HCT116 (cell line): ENCODE measurements around the gene LHPP. TPM values are rescaled to one million over a fixed set of nuclear protein-coding genes. Genes with fewer than 3 reads are reported as not detected.

ENCODE experiments used
- ATAC-seq: fragments of 200-7000 bp; cut with Tn5 transposase; 2 replicates; pipeline ENCODE4 v1.9.1; 2020; ENCODE audit warnings: mild to moderate bottlenecking, moderate library complexity
- BruUV-seq: library from RNA; stranded (reverse); fragments of 400-500 nt; replicated peaks from 2 replicates; lab custom pipeline; 2021; lab: Mats Ljungman, UMichigan
- CTCF ChIA-PET: fragments of 300-600 bp; sonication (Branson Sonifier 250); formaldehyde crosslinking; loops from one replicate; lab custom pipeline; 2021; ENCODE audit warnings: antibody characterized with exemption; lab: Charles Lee
- POLR2A ChIA-PET: fragments of 300-600, 350-600 bp; sonication (Branson Sonifier 250); formaldehyde crosslinking; loops from one replicate; lab custom pipeline; 2021; ENCODE audit warnings: antibody characterized with exemption; lab: Charles Lee
- RAD21 ChIA-PET, 2 experiments: fragments of 300-600 bp; sonication (Branson Sonifier 250); formaldehyde crosslinking; loops; one replicate each; lab custom pipeline; 2023; ENCODE audit warnings: low total read pairs in 2 of 2; ENCODE audit not compliant: uncharacterized antibody in 2 of 2, unreplicated experiment in 2 of 2, low non-redundant PET in 1 of 2; lab: Charles Lee
- DNase-seq: peaks from one replicate; pipeline ENCODE4 v3.0.0-alpha.2; 2010; ENCODE audit warnings: low read depth, low spot score
- H2AFZ ChIP-seq: fragments of 200-600 bp; shearing (Covaris generic), sonication (generic); 2 replicates; pipeline ENCODE4 v1.6.1; 2017; ENCODE audit warnings: low read depth, mixed run types, mixed read lengths, antibody characterized with exemption, low read length; ENCODE audit not compliant: poor library complexity, severe bottlenecking
- H3K27ac ChIP-seq: 2 replicates; pipeline ENCODE4 v1.5.1; 2012; ENCODE audit warnings: low read depth, low read length
- H3K27me3 ChIP-seq: fragments of 200-600 bp; sonication (generic); 2 replicates; pipeline ENCODE4 v1.6.1; 2016; ENCODE audit warnings: mixed run types, low read length, mixed read lengths; ENCODE audit not compliant: insufficient read depth
- H3K36me3 ChIP-seq, 2 experiments: fragments of 200-500 bp in 1 of 2; fragments of 200-600 bp in 1 of 2; sonication (Bioruptor generic) in 1 of 2; sonication (generic) in 1 of 2; 2 replicates each; pipeline versions ENCODE4 v1.5.1 to v1.6.1; 2014 to 2016; ENCODE audit warnings: low read length in 2 of 2, inconsistent platforms in 1 of 2, mixed read lengths in 1 of 2, mixed run types in 1 of 2; ENCODE audit not compliant: insufficient read depth in 2 of 2, control insufficient read depth in 1 of 2
- H3K4me1 ChIP-seq, 2 experiments: fragments of 200-600 bp in 1 of 2; sonication (generic) in 1 of 2; 2 replicates each; pipeline versions ENCODE4 v1.5.1 to v1.6.1; 2012 to 2017; ENCODE audit warnings: low read length in 2 of 2, inconsistent platforms in 1 of 2, mild to moderate bottlenecking in 1 of 2, mixed read lengths in 1 of 2, mixed run types in 1 of 2, moderate library complexity in 1 of 2; ENCODE audit not compliant: insufficient read depth in 2 of 2, control insufficient read depth in 1 of 2
- H3K4me2 ChIP-seq: fragments of 200-600 bp; sonication (generic); 2 replicates; pipeline ENCODE4 v1.6.1; 2017; ENCODE audit warnings: mixed run types, low read length, mixed read lengths
- H3K4me3 ChIP-seq, 2 experiments: fragments of 200-600 bp in 1 of 2; sonication (generic) in 1 of 2; replicated peaks in 1 of 2; 2 replicates each; pipeline ENCODE4 v1.5.1; 2011 to 2016; ENCODE audit warnings: low read length in 2 of 2, control low read depth in 1 of 2, low read depth in 1 of 2, mild to moderate bottlenecking in 1 of 2, mixed read lengths in 1 of 2, mixed run types in 1 of 2
- H3K79me2 ChIP-seq: fragments of 200-600 bp; sonication (generic); 2 replicates; pipeline ENCODE4 v1.6.1; 2017; ENCODE audit warnings: mild to moderate bottlenecking, mixed run types, low read length, moderate library complexity, mixed read lengths; ENCODE audit not compliant: insufficient read depth
- H3K9ac ChIP-seq: fragments of 200-600 bp; sonication (generic); 2 replicates; pipeline ENCODE4 v1.6.1; 2016; ENCODE audit warnings: low read length, mixed read lengths
- H3K9me2 ChIP-seq: fragments of 200-600 bp; sonication (generic), shearing (Covaris generic); 2 replicates; pipeline ENCODE4 v1.6.1; 2017; ENCODE audit warnings: mixed run types, mild to moderate bottlenecking, moderate library complexity; ENCODE audit not compliant: insufficient read depth
- H3K9me3 ChIP-seq, 2 experiments: fragments of 200-500 bp in 1 of 2; fragments of 200-600 bp in 1 of 2; sonication (Bioruptor generic) in 1 of 2; sonication (generic) in 1 of 2; 2 replicates each; pipeline ENCODE4 v1.6.1; 2014 to 2017; ENCODE audit warnings: low read length in 2 of 2, mixed read lengths in 2 of 2, inconsistent platforms in 1 of 2, low read depth in 1 of 2, mild to moderate bottlenecking in 1 of 2, mixed run types in 1 of 2, moderate library complexity in 1 of 2; ENCODE audit not compliant: control insufficient read depth in 1 of 2, insufficient read depth in 1 of 2
- H4K20me1 ChIP-seq: fragments of 200-600 bp; sonication (generic), shearing (Covaris generic); 2 replicates; pipeline ENCODE4 v1.6.1; 2017; ENCODE audit warnings: mixed run types, mild to moderate bottlenecking, moderate library complexity; ENCODE audit not compliant: insufficient read depth
- CBX3 ChIP-seq: IDR thresholded peaks from 2 replicates; pipeline ENCODE4 v1.6.1; 2012; ENCODE audit warnings: low read depth
- CEBPB ChIP-seq: IDR thresholded peaks from 2 replicates; pipeline ENCODE4 v1.6.1; 2012; ENCODE audit warnings: low read depth
- EGR1 ChIP-seq: IDR thresholded peaks from 2 replicates; pipeline ENCODE4 v1.6.1; 2012; ENCODE audit warnings: low read depth
- ELF1 ChIP-seq: IDR thresholded peaks from 2 replicates; pipeline ENCODE4 v1.6.1; 2012; ENCODE audit warnings: low read depth, borderline replicate concordance
- EZH2phosphoT487 ChIP-seq: fragments of 200-600 bp; IDR thresholded peaks from 2 replicates; pipeline ENCODE4 v1.6.1; 2018; ENCODE audit warnings: antibody characterized with exemption, borderline replicate concordance
- FOSL1 ChIP-seq: IDR thresholded peaks from 2 replicates; pipeline ENCODE4 v1.6.1; 2012; ENCODE audit warnings: low read depth
- POLR2A ChIP-seq: IDR thresholded peaks from 2 replicates; pipeline ENCODE4 v1.7.0; 2011; ENCODE audit warnings: borderline replicate concordance; ENCODE audit not compliant: insufficient read depth, insufficient read length; ENCODE audit errors: extremely low read depth
- RAD21 ChIP-seq: IDR thresholded peaks from 2 replicates; pipeline ENCODE4 v1.6.1; 2012; ENCODE audit warnings: low read depth, mild to moderate bottlenecking
- SIN3A ChIP-seq: IDR thresholded peaks from 2 replicates; pipeline ENCODE4 v1.6.1; 2012; ENCODE audit warnings: low read depth
- SRF ChIP-seq: IDR thresholded peaks from 2 replicates; pipeline ENCODE4 v1.6.1; 2012; ENCODE audit warnings: low read depth
- TCF7L2 ChIP-seq: IDR thresholded peaks from 2 replicates; pipeline ENCODE4 v1.7.0; 2011; ENCODE audit warnings: borderline replicate concordance, inconsistent platforms; ENCODE audit not compliant: insufficient read depth, insufficient read length; ENCODE audit errors: extremely low read depth
- ZFX ChIP-seq: fragments of 450-650 bp; IDR thresholded peaks from 2 replicates; pipeline ENCODE4 v1.6.1; 2017
- ZNF274 ChIP-seq: fragments of 200-500 bp; sonication (Bioruptor generic); IDR thresholded peaks from 2 replicates; pipeline ENCODE4 v1.6.1; 2014; ENCODE audit warnings: mild to moderate bottlenecking, low read depth, low read length, inconsistent platforms
- intact Hi-C: fragments of 100-400 bp; cut with micrococcal nuclease; formaldehyde crosslinking; loops from 2 replicates; pipeline ENCODE4 v1.10.0; 2022
- total RNA-seq: library from RNA; stranded (reverse); gene quantifications from one replicate; pipeline ENCODE4 v1.2.1, GENCODE V29; 2021; ENCODE audit not compliant: unreplicated experiment
- TF ChIP-seq, protein P1 (sequence below): IDR thresholded peaks from 2 replicates; pipeline ENCODE4 v1.6.1; 2012
- TF ChIP-seq, protein P2 (sequence below): IDR thresholded peaks from 2 replicates; pipeline ENCODE4 v1.6.1; 2012; ENCODE audit warnings: low read depth

Gene LHPP
- total RNA-seq, 1 experiment from 2014 or later: 45.8 TPM

DNA sequence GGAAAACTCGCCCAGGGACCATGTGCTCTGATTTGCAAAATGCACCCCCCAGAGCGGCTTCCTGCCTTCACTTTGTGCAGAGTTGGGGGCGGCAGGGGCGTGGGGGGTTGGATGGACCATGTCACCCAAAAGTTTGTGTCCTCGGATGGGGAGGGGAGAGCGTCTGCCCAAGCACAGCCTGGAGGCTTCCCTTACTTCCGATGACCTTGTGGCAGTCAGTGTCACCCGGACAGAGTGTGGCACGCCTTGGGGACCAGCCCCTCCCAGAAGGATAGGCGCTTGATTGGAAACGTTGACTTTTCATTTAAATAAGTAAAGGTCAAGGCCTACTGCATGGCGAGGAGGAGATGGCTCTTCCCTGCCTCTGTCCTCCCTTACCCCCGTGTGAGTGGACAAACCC lies 71.6 kb downstream of the LHPP start:
- no peak overlapping the region for H3K4me2 ChIP-seq
- no peak overlapping the region for H3K9ac ChIP-seq
- H3K27ac ChIP-seq: no peak overlapping the region
- peaks cover 0 to 22% of the 10 kb centered on the region in 2 experiments; a peak in 2 of 4 replicates for H3K4me1 ChIP-seq
- H3K79me2 ChIP-seq: no peaks in the 10 kb centered on the region
- intact Hi-C loops: loop anchor here (5.0 to 10.0 kb wide), 3 partner anchors 452 to 844 kb away; no protein-coding TSS in a partner anchor
- no peaks in the 10 kb centered on the region for H3K27me3 ChIP-seq
- POLR2A ChIA-PET: no interaction called here
- H3K36me3 ChIP-seq: no peaks in the 10 kb centered on the region
- no peaks in the 10 kb centered on the region for H4K20me1 ChIP-seq
- H2AFZ ChIP-seq: no peak overlapping the region
- no peaks in the 10 kb centered on the region for H3K9me2 ChIP-seq
- CTCF ChIA-PET: interaction anchor here (0.6 to 3.9 kb wide), 2 partner anchors 208 to 212 kb away, joined by 3 to 46 read pairs; no protein-coding TSS in a partner anchor
- RAD21 ChIA-PET: no interaction called here
- H3K9me3 ChIP-seq: no peaks in the 10 kb centered on the region
- BruUV-seq: no TSS peak
- ATAC-seq: no peak
- no peak for DNase-seq
- H3K4me3 ChIP-seq: no peak overlapping the region
- TF ChIP-seq SIN3A (no peak), POLR2A (no peak), TCF7L2 (no peak), SRF (no peak), CBX3 (no peak), EZH2phosphoT487 (no peak), ZFX (no peak), CEBPB (no peak), ELF1 (no peak)
- TF ChIP-seq, protein P1, sequence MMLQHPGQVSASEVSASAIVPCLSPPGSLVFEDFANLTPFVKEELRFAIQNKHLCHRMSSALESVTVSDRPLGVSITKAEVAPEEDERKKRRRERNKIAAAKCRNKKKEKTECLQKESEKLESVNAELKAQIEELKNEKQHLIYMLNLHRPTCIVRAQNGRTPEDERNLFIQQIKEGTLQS: no peak

DNA sequence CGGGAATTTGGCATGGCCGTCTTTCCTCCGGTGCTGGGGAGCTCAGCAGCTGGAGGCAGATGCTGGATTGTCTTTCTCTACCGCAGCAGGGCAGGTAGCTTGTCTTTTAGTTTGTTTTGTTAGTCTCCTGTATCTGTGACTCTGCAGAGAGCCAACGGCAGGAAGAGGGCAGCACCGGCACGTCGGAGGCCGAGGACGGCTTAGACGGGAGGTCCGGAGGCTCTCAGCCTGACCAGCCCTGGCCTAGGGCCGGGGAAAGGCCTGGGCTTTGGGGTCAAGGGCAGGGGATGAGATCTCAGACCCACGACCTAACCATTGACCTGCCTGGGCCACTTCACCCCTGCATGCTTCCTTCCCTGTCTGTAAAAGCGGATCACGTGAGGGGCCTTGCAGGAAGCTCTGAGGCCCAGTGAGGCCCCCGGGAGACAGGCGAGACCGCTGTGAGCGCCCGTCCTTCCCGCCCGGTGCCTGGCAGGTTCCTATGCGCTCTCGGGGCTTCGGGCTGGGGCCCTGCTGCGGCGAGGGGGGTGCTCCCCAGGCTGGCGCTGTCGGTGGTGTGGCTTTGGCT lies 72.7 kb downstream of the LHPP start:
- Histone ChIP-seq H3K79me2 (no peaks in the 10 kb centered on the region), H3K4me3 (no peak overlapping the region), H3K9ac (no peak overlapping the region), H3K9me2 (no peaks in the 10 kb centered on the region), H3K36me3 (no peaks in the 10 kb centered on the region), H3K4me1 (peaks cover 0 to 21% of the 10 kb centered on the region in 2 experiments; a peak in 2 of 4 replicates), H3K4me2 (no peak overlapping the region), H4K20me1 (no peaks in the 10 kb centered on the region), H3K27me3 (no peaks in the 10 kb centered on the region), H3K27ac (no peak overlapping the region), H2AFZ (no peak overlapping the region), H3K9me3 (no peaks in the 10 kb centered on the region)
- ChIA-PET RAD21 (no interaction called here), POLR2A (no interaction called here), CTCF (interaction anchor here (4.4 kb wide), 1 partner anchor 207 kb away, joined by 14 read pairs; no protein-coding TSS in a partner anchor)
- intact Hi-C loops: loop anchor here (5.0 to 10.0 kb wide), 3 partner anchors 450 to 843 kb away; no protein-coding TSS in a partner anchor
- DNase-seq: no peak
- BruUV-seq: no TSS peak
- no peak for ATAC-seq
- TF ChIP-seq RAD21 (0 out of 2 replicates have a peak, but pooled peaks have one; percentile 3), SIN3A (no peak), TCF7L2 (no peak), FOSL1 (no peak), SRF (no peak), ZNF274 (no peak), EZH2phosphoT487 (no peak), EGR1 (no peak), CEBPB (no peak)
- TF ChIP-seq, protein P2, sequence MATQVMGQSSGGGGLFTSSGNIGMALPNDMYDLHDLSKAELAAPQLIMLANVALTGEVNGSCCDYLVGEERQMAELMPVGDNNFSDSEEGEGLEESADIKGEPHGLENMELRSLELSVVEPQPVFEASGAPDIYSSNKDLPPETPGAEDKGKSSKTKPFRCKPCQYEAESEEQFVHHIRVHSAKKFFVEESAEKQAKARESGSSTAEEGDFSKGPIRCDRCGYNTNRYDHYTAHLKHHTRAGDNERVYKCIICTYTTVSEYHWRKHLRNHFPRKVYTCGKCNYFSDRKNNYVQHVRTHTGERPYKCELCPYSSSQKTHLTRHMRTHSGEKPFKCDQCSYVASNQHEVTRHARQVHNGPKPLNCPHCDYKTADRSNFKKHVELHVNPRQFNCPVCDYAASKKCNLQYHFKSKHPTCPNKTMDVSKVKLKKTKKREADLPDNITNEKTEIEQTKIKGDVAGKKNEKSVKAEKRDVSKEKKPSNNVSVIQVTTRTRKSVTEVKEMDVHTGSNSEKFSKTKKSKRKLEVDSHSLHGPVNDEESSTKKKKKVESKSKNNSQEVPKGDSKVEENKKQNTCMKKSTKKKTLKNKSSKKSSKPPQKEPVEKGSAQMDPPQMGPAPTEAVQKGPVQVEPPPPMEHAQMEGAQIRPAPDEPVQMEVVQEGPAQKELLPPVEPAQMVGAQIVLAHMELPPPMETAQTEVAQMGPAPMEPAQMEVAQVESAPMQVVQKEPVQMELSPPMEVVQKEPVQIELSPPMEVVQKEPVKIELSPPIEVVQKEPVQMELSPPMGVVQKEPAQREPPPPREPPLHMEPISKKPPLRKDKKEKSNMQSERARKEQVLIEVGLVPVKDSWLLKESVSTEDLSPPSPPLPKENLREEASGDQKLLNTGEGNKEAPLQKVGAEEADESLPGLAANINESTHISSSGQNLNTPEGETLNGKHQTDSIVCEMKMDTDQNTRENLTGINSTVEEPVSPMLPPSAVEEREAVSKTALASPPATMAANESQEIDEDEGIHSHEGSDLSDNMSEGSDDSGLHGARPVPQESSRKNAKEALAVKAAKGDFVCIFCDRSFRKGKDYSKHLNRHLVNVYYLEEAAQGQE: no peak
